Stomach (tissue), 4 donors: ENCODE measurements around the gene KIF6.

Experiments used
- EP300 ChIP-seq: sonication (generic); formaldehyde crosslinking; IDR thresholded peaks from one replicate; pipeline ENCODE4 v1.6.1; 2017; ENCODE audit warnings: antibody characterized with exemption
- POLR2A ChIP-seq, 4 donors: fragments of 450-650 bp; IDR thresholded peaks; one replicate each; pipeline ENCODE4 v1.6.1; 2016; ENCODE audit warnings: antibody characterized with exemption in 4 of 4, control low read depth in 2 of 4, mild to moderate bottlenecking in 1 of 4, moderate library complexity in 1 of 4
- POLR2AphosphoS5 ChIP-seq, 3 donors: sonication (generic); formaldehyde crosslinking; IDR thresholded peaks; one replicate each; pipeline ENCODE4 v1.6.1; 2016; ENCODE audit warnings: antibody characterized with exemption in 3 of 3
- TF ChIP-seq, protein P1 (sequence below), 7 experiments: fragments of 450-650 bp in 4 of 7; fragments of 200-600 bp in 3 of 7; sonication (generic) in 3 of 7; IDR thresholded peaks; one replicate each; pipeline ENCODE4 v1.5.1; 2016 to 2019; ENCODE audit warnings: antibody characterized with exemption in 7 of 7, control low read depth in 2 of 7, mild to moderate bottlenecking in 1 of 7

DNA sequence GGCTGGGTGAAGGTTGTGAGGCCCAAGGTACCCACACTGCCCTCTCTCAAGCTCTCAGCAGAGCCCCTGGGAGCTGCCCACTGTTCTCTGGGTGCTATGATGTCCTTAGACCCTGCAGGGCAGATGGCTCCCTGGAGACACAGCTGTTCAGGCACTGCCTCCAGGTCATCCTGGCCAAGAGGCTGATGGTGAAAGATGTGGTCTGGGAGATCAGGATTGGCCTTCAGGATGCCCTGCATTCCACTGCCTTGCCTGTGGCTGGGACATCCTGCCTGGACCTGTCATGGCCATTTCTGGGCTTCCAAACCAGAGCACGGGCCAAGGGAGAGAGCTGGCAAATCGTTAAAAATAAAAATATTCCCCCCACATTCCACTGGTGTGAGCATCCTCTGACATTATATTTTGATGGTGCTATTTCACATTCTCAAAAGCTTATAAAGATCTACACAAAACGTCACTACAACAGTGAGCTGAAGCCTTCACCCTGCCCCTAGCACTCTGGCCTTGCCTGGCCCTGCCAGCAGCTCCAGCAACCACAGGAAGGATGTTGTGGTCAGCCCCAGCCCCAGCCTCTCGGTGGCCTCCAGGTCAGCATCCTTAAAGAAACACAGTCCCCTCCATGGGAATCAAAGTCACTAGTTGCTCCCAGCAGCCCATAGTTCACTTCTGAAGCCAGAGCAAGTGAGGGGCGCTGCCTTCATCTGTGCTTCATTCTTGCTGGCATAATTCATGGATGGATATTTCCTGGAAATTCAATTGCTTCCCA is 389.2 kb downstream of the KIF6 start:
- TF ChIP-seq POLR2A (IDR thresholded peaks at IDR 0.05) (no peak), POLR2AphosphoS5 (IDR thresholded peaks at IDR 0.05) (no peak), EP300 (no peak)
- TF ChIP-seq, protein P1, sequence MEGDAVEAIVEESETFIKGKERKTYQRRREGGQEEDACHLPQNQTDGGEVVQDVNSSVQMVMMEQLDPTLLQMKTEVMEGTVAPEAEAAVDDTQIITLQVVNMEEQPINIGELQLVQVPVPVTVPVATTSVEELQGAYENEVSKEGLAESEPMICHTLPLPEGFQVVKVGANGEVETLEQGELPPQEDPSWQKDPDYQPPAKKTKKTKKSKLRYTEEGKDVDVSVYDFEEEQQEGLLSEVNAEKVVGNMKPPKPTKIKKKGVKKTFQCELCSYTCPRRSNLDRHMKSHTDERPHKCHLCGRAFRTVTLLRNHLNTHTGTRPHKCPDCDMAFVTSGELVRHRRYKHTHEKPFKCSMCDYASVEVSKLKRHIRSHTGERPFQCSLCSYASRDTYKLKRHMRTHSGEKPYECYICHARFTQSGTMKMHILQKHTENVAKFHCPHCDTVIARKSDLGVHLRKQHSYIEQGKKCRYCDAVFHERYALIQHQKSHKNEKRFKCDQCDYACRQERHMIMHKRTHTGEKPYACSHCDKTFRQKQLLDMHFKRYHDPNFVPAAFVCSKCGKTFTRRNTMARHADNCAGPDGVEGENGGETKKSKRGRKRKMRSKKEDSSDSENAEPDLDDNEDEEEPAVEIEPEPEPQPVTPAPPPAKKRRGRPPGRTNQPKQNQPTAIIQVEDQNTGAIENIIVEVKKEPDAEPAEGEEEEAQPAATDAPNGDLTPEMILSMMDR (IDR thresholded peaks at IDR 0.05), result no peak
